Stimulated activated CD4-positive, alpha-beta T cell treated with anti-CD3 and anti-CD28 coated beads, Interleukin-12 subunit alpha, Interleukin-12 subunit beta, amount 100 ng/mL, for 48 hours (primary cell): ENCODE measurements around the gene WASHC4.

Experiments
- DNase-seq, 3 donors: peaks; one replicate each; pipeline ENCODE4 v3.0.0-alpha.2; 2020; ENCODE audit warnings: low read depth in 2 of 3, low spot score in 1 of 3

WASHC4 gene

GRCh38 chr12:105205322-105206048 lies 98.0 kb downstream of the WASHC4 start:
- no peak for DNase-seq

DNA sequence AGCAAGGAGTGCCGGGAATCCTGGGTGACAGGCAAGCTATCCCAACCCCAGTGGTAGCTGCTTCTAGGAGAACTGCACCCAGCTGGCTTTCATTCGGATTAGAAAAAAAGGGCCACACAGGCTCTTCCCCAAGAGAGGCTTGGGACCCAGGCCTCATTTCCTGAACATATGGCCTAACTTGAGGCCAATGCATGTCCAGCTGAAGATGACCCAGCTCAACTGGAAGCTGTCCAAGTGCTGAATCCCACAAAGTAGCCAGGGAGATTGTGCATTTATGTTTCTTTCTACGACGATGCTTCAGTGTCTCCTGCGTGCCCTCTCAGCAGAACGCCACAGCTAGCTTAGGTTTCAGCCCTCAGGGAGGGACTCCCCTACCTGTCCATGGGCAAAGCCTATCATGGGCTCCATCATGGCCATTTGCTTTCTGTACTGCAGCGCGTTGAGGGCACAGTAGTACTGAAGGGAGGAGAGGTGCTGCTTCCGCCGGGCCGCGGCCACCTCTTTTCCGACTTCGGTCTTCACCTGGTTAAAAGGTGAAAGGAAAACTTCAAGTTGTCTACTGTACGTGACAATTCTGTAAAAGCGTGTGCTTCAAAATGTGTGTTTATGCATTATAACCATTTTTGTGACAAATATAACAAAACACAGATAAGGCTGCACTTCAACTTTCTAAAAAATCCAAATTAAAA lies 99.3 kb downstream of the WASHC4 start:
- no peak for DNase-seq

- DNase-seq: no peak
Observed at GRCh38 chr12:105209091-105209490, 101.6 kb downstream of the WASHC4 start.

DNA sequence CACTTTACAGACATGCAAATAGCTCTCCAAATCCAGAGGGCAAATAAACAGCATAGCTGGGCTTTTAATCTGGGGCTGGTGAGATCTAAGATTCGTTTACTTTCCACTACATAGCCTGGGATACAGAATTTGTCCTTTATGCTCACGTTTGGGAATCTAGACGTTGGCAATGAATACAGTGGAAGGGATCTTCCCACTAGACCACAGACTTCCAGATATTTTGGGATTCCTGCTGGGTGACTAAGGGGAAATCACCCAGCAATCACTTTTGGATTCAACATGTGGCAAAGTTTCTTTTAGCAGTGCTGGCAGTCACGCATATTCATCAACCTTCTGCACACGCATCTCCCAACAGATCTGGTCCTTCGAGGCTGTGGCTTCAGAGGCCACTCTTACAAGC lies 104.9 kb downstream of the WASHC4 start:
- no peak for DNase-seq

DNA sequence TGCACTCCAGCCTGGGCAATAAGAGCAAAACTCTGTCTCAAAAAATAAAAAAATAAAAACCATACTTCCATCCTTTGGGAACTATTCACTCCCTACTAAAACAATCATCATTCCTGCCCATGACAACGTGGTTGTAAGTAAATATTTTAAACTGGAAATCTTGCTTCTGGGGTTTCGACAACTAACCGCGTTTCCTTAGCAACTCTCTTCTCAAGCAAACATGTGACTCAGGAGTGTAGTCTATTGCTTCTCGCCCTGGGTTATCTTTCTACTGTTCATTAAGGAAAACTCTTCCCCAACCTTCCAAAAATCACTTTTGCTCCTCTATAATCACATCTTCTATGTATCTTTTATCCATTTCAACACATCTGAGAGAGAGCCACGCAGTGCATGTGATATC lies 106.6 kb downstream of the WASHC4 start:
- DNase-seq: no peak

GRCh38 chr12:105214670-105215375 lies 107.3 kb downstream of the WASHC4 start:
- no peak for DNase-seq

DNA sequence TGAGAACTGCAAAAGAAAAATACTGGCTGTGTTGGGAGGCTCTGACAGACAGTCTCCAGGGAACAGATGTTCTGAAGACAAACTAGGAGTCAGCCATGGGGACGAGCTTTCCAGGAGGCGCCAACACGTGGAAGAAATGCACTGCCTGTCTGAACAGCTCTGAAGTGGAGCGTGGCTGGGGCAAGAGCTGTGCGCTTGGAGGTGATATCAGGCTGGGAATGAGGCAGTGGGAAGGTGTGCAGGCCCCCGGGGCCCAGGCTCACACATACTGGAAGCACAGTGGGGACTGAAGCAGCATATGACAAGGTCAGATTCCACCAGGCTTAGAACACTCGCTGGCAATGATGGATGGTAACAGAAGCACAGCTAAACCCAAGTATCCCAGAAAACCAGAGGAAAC lies 110.9 kb downstream of the WASHC4 start:
- no peak for DNase-seq
